K562 (cell line): ENCODE measurements around the gene ASB2. TPM values are rescaled to one million over a fixed set of nuclear protein-coding genes. Genes with fewer than 3 reads are reported as not detected.

Experiments used
- ATAC-seq: fragments of 200-7000 bp; cut with Tn5 transposase; 3 replicates; pipeline ENCODE4 v1.9.1; 2020; ENCODE audit warnings: moderate library complexity
- BruUV-seq: library from RNA; stranded (reverse); fragments of 400-500 nt; replicated peaks from 2 replicates; lab custom pipeline; 2021; lab: Mats Ljungman, UMichigan
- CTCF ChIA-PET: fragments of 300-600 bp; formaldehyde crosslinking; extraction: SDS; loops from one replicate; lab custom pipeline; 2021; ENCODE audit warnings: low intra/inter-chr PET ratio; lab: Yijun Ruan, JAX
- POLR2A ChIA-PET: fragments of 300-600, 350-650 bp; sonication (Branson Sonifier 250); formaldehyde crosslinking; extraction: SDS; loops from one replicate; lab custom pipeline; 2021; ENCODE audit warnings: antibody characterized with exemption, inconsistent platforms; lab: Yijun Ruan, JAX
- DNase-seq, 4 experiments: peaks; one replicate each; pipeline versions ENCODE4 v3.0.0 to v3.0.0-alpha.2; 2011 to 2018; ENCODE audit warnings: low spot score in 3 of 4, mixed read lengths in 3 of 4; ENCODE audit errors: extremely low read depth in 1 of 4
- FAIRE-seq: peaks from 2 replicates; lab custom pipeline; 2011; peaks lifted over from hg19 to GRCh38; lab: Jason Lieb, UNC
- H2AFZ ChIP-seq: 2 replicates; pipeline ENCODE4 v1.6.0; 2011; ENCODE audit warnings: low read depth, low read length, control low read depth, inconsistent platforms
- H3K27ac ChIP-seq: fragments of 200-600 bp; 3 replicates; pipeline ENCODE4 v1.8.0; 2011; ENCODE audit warnings: low read depth, mild to moderate bottlenecking, control low read depth, inconsistent platforms, low read length, moderate library complexity, mixed read lengths; ENCODE audit errors: extremely low read depth
- H3K27me3 ChIP-seq, 2 experiments: fragments of 300-600 bp in 1 of 2; 2 replicates in 1 of 2; 3 replicates in 1 of 2; pipeline versions ENCODE4 v1.6.0 to v1.8.0; 2011; ENCODE audit warnings: inconsistent platforms in 2 of 2, low read length in 2 of 2, mild to moderate bottlenecking in 1 of 2, mixed read lengths in 1 of 2, moderate library complexity in 1 of 2; ENCODE audit not compliant: control insufficient read depth in 2 of 2, insufficient read depth in 2 of 2
- H3K36me3 ChIP-seq: fragments of 300-600 bp; 3 replicates; pipeline ENCODE4 v1.8.0; 2011; ENCODE audit warnings: mild to moderate bottlenecking, low read length, inconsistent platforms; ENCODE audit not compliant: control insufficient read depth, insufficient read depth
- H3K4me1 ChIP-seq, 2 experiments: fragments of 200-600 bp in 1 of 2; replicated peaks in 1 of 2; 2 replicates in 1 of 2; 3 replicates in 1 of 2; pipeline versions ENCODE4 v1.5.1 to v1.8.0; 2011; ENCODE audit warnings: inconsistent platforms in 2 of 2, low read length in 2 of 2, mild to moderate bottlenecking in 1 of 2, mixed read lengths in 1 of 2, moderate library complexity in 1 of 2; ENCODE audit not compliant: control insufficient read depth in 2 of 2, insufficient read depth in 2 of 2
- H3K4me2 ChIP-seq: 2 replicates; pipeline ENCODE4 v1.6.1; 2011; ENCODE audit warnings: low read length, control low read depth, inconsistent platforms, mixed read lengths; ENCODE audit not compliant: insufficient read depth
- H3K4me3 ChIP-seq: fragments of 200-600 bp; sonication (generic), shearing (Covaris generic); 2 replicates; pipeline ENCODE4 v1.5.1; 2016; ENCODE audit warnings: control low read depth, inconsistent platforms
- H3K79me2 ChIP-seq: fragments of 200-600 bp; 3 replicates; pipeline ENCODE4 v1.8.0; 2011; ENCODE audit warnings: low read length, inconsistent platforms; ENCODE audit not compliant: control insufficient read depth, insufficient read depth
- H3K9ac ChIP-seq, 2 experiments: 2 replicates each; pipeline versions ENCODE4 v1.6.0 to v1.6.1; 2011; ENCODE audit warnings: low read depth in 2 of 2, low read length in 2 of 2, control low read depth in 1 of 2, inconsistent platforms in 1 of 2, mild to moderate bottlenecking in 1 of 2, mixed read lengths in 1 of 2; ENCODE audit not compliant: insufficient read depth in 1 of 2
- H3K9me1 ChIP-seq: one replicate; pipeline ENCODE4 v1.6.0; 2011; ENCODE audit warnings: inconsistent platforms, mild to moderate bottlenecking, low read length, moderate library complexity; ENCODE audit not compliant: control insufficient read depth, insufficient read depth
- H3K9me3 ChIP-seq: replicated peaks from 2 replicates; pipeline ENCODE4 v1.5.1; 2011; ENCODE audit warnings: low read depth, low read length, inconsistent platforms; ENCODE audit not compliant: control insufficient read depth, insufficient read depth
- H4K20me1 ChIP-seq: replicated peaks from 2 replicates; pipeline ENCODE4 v1.6.1; 2011; ENCODE audit warnings: low read length, inconsistent platforms, mixed read lengths; ENCODE audit not compliant: control insufficient read depth, insufficient read depth
- ADNP ChIP-seq: fragments of 200-800 bp; sonication (Bioruptor generic); IDR thresholded peaks from 2 replicates; pipeline ENCODE4 v1.6.1; 2016; ENCODE audit warnings: missing genetic modification characterization, missing compliant biosample characterization
- ARID1B ChIP-seq: fragments of 450-650 bp; IDR thresholded peaks from 2 replicates; pipeline ENCODE4 v1.6.1; 2016; ENCODE audit warnings: antibody characterized with exemption, mild to moderate bottlenecking, inconsistent platforms
- CHCHD3 ChIP-seq: fragments of 250-450 bp; sonication (Bioruptor Pico); IDR thresholded peaks from 2 replicates; pipeline ENCODE4 v2.1.2; 2022; ENCODE audit warnings: mild to moderate bottlenecking
- EP400 ChIP-seq: fragments of 450-650 bp; IDR thresholded peaks from 2 replicates; pipeline ENCODE4 v1.6.1; 2017; ENCODE audit warnings: antibody characterized with exemption, mild to moderate bottlenecking, moderate library complexity
- HCFC1 ChIP-seq: IDR thresholded peaks from 2 replicates; pipeline ENCODE4 v1.6.1; 2012; ENCODE audit warnings: low read depth, low read length, improper control_type of control experiment
- HDAC6 ChIP-seq: IDR thresholded peaks from 2 replicates; pipeline ENCODE4 v1.6.1; 2012; ENCODE audit warnings: low read depth, mild to moderate bottlenecking, control low read depth, inconsistent platforms, low read length, moderate library complexity
- HMBOX1 ChIP-seq: sonication (generic); IDR thresholded peaks from 2 replicates; pipeline ENCODE4 v1.6.1; 2016
- IRF2 ChIP-seq: sonication (generic); formaldehyde crosslinking; IDR thresholded peaks from 2 replicates; pipeline ENCODE4 v1.8.1; 2022; ENCODE audit warnings: mild to moderate bottlenecking, missing genetic modification reagents
- NFE2 ChIP-seq: IDR thresholded peaks from 2 replicates; pipeline ENCODE4 v1.6.1; 2014; ENCODE audit warnings: antibody characterized with exemption, low read depth
- NFYB ChIP-seq: IDR thresholded peaks from 2 replicates; pipeline ENCODE4 v1.6.1; 2011; ENCODE audit warnings: mild to moderate bottlenecking, moderate library complexity; ENCODE audit not compliant: insufficient read length; ENCODE audit errors: extremely low read depth
- POLR2H ChIP-seq: IDR thresholded peaks from 2 replicates; pipeline ENCODE4 v1.6.1; 2016; ENCODE audit warnings: missing genetic modification characterization, low read depth, mild to moderate bottlenecking, control low read depth, missing compliant biosample characterization, moderate library complexity
- POU5F1 ChIP-seq: fragments of 150-350 bp; IDR thresholded peaks from 2 replicates; pipeline ENCODE4 v1.6.1; 2014; ENCODE audit warnings: borderline replicate concordance, low read length, low read depth, mild to moderate bottlenecking; ENCODE audit not compliant: partially characterized antibody
- PRPF4 ChIP-seq: fragments of 200-400 bp; formaldehyde crosslinking; IDR thresholded peaks from one replicate; pipeline ENCODE4 v1.6.1; 2017; ENCODE audit warnings: low read length, low read depth, mild to moderate bottlenecking; ENCODE audit not compliant: insufficient read depth, poor library complexity, severe bottlenecking
- STAT5A ChIP-seq: IDR thresholded peaks from 2 replicates; pipeline ENCODE4 v1.6.1; 2012; ENCODE audit warnings: low read length, inconsistent platforms, borderline replicate concordance
- TSHZ1 ChIP-seq: fragments of 250-450 bp; sonication (Bioruptor Pico); IDR thresholded peaks from 2 replicates; pipeline ENCODE4 v1.4.0; 2020; ENCODE audit warnings: mild to moderate bottlenecking, moderate library complexity
- USF2 ChIP-seq: sonication (generic); formaldehyde crosslinking; IDR thresholded peaks from 2 replicates; pipeline ENCODE4 v1.5.0; 2020; ENCODE audit warnings: missing genetic modification reagents
- ZC3H8 ChIP-seq: fragments of 450-650 bp; IDR thresholded peaks from 2 replicates; pipeline ENCODE4 v1.6.1; 2017
- ZNF699 ChIP-seq: fragments of 250-450 bp; sonication (Bioruptor Pico); IDR thresholded peaks from 2 replicates; pipeline ENCODE4 v1.8.0; 2021; ENCODE audit warnings: mild to moderate bottlenecking, moderate library complexity; ENCODE audit not compliant: insufficient replicate concordance
- WGBS: fragments of 100-300 bp; shearing (Covaris generic); methylation state at CpG from one replicate; pipeline ENCODE4 v1.1.6; 2016; ENCODE audit warnings: low coverage, mixed read lengths; ENCODE audit not compliant: insufficient coverage; ENCODE audit errors: missing lambda C conversion rate; 5-methylcytosine and 5-hydroxymethylcytosine counted together
- in situ Hi-C: fragments of 300-500 bp; cut with MboI; formaldehyde crosslinking; loops from 4 replicates; pipeline ENCODE4 v1.15.0; 2018; ENCODE audit warnings: inconsistent platforms, mixed read lengths
- intact Hi-C: fragments of 100-400 bp; cut with micrococcal nuclease; formaldehyde crosslinking; loops from 2 replicates; pipeline ENCODE4 v1.14.2; 2022
- polyA plus RNA-seq, 8 experiments: library from polyadenylated mRNA; depleted of rRNA in 4 of 8; stranded (reverse) in 5 of 8; unstranded in 3 of 8; fragments of >200 nt; fragmentation: Nextera tagmentation in 2 of 8; fragmentation: Illumina TruSeq in 1 of 8; extraction: Ambion mirVana in 2 of 8; extraction: Trizol in 1 of 8; gene quantifications; 2 replicates each; pipeline versions ENCODE4 v1.2.1 to v1.2.3, GENCODE V29; 2011 to 2014; ENCODE audit warnings: inconsistent platforms in 1 of 8, missing spikeins in 1 of 8
- total RNA-seq, 7 experiments: library from RNA; depleted of rRNA in 6 of 7; stranded (reverse); fragments of >200 nt in 6 of 7; fragmentation: Illumina TruSeq in 2 of 7; extraction: Trizol in 2 of 7; gene quantifications; 2 replicates each; pipeline versions ENCODE4 v1.2.1 to v1.2.3, GENCODE V29; 2011 to 2021; ENCODE audit warnings: low replicate concordance in 1 of 7

Gene ASB2
- total and polyA plus RNA-seq, 9 of the 15 experiments (the other 6 are each of a cell fraction or from before 2014, with no cell fraction given), result not detected

- ChIA-PET POLR2A (no interaction called here), CTCF (no interaction called here)
- Histone ChIP-seq H3K9me1 (no peaks in the 10 kb centered on the region), H3K4me2 (no peak overlapping the region), H3K9ac (no peak overlapping the region), H3K79me2 (no peaks in the 10 kb centered on the region), H3K27ac (no peak overlapping the region), H3K27me3 (peaks cover 2 to 20% of the 10 kb centered on the region in 2 experiments; a peak in 1 of 5 replicates), H4K20me1 (no peaks in the 10 kb centered on the region), H2AFZ (no peak overlapping the region), H3K36me3 (no peaks in the 10 kb centered on the region), H3K4me1 (peaks cover 0 to 8% of the 10 kb centered on the region in 2 experiments; a peak in 1 of 5 replicates), H3K4me3 (no peak overlapping the region), H3K9me3 (no peaks in the 10 kb centered on the region)
- DNase-seq (no peak), FAIRE-seq (no peak), ATAC-seq (no peak)
- in situ Hi-C loops, result no loop called here
- WGBS, result 10% methylated on average over 6 of the region's 7 CpGs
- intact Hi-C loops, result no loop called here
- no TSS peak for BruUV-seq
- TF ChIP-seq CHCHD3 (CRISPR knock-in tag), result no peak
- no peak for TF ChIP-seq ADNP (tag)
- no peak for TF ChIP-seq PRPF4
- no peak for TF ChIP-seq POLR2H (tag)
- no peak for TF ChIP-seq HDAC6
- no peak for TF ChIP-seq STAT5A
- TF ChIP-seq POU5F1, result no peak
- TF ChIP-seq EP400, result no peak
- no peak for TF ChIP-seq NFYB
- TF ChIP-seq IRF2 (CRISPR knock-in tag), result no peak
- TF ChIP-seq USF2 (CRISPR knock-in tag), result no peak
- TF ChIP-seq ZC3H8, result no peak
- TF ChIP-seq ZNF699 (CRISPR knock-in tag), result no peak
- no peak for TF ChIP-seq ARID1B
- no peak for TF ChIP-seq HCFC1
- no peak for TF ChIP-seq TSHZ1
- no peak for TF ChIP-seq NFE2
- no peak for TF ChIP-seq HMBOX1
Measured at GRCh38 chr14:93957333-93957710, 19.0 kb downstream of the ASB2 start.
